Measurements from ENCODE around the gene TMEM53.

Gene TMEM53

DNA sequence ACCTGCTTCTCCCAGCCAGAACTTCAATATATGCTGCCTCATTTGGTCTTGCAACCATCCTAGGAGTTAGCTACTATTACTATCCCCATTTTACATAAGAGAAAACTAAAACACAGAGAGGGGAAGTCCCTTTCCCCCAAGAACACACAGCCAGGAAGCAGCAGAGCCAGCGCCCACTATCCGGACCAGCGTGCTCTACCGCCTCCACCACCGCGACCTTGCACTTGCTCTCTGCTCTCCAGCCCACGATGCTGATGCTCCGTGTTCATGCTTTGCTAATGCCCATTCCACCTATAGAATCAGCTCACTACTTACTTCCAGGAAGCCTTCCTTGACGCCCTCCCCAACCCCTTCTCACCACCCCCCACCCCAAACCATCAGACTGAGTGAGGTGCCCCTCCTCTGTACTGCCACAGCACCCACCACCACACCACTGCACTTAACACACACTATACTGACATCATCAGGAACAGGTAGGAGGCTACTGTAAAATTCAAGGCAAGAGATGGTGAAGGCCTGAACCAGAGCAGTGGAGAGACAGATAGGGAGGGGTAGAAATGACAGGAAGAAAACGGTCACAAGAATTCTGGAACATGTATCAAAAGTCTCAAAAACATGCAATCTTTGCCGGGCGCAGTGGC lies 9.4 kb downstream of the TMEM53 start:
- no peak overlapping the region for H3K4me3 ChIP-seq (ENCODE audit: control insufficient read depth, low read depth, low read length)
- DNase-seq (ENCODE audit: low read depth): no peak
- no peak for TF ChIP-seq CTCF (IDR thresholded peaks at IDR 0.05; ENCODE audit: control insufficient read depth, insufficient read depth, low read depth, low read length, missing control alignments)

- DNase-seq (ENCODE audit: low read depth): no peak
- no peak overlapping the region for H3K4me3 ChIP-seq (ENCODE audit: control insufficient read depth, low read depth, low read length)
- TF ChIP-seq CTCF (IDR thresholded peaks at IDR 0.05; ENCODE audit: control insufficient read depth, insufficient read depth, low read depth, low read length, missing control alignments): no peak
These were observed 10.9 kb downstream of the TMEM53 start for GRCh38 chr1:44663417-44663816.

DNA sequence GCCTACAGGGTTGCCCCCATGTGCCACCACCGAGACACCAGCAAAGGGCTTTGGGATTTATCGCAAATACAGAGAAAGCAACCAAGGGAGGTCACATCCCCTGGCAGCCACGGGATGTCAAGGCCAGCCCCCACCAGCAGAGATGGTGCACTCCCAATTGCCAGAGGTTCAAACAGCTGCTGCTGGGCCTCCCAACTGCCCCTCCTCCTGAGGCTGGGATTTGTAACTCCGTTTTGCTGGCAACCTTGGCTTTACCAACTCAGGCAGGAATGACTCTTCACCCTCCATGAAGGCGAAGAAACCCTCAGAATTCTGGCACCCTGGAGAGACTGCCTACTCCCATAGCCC lies 11.6 kb downstream of the TMEM53 start:
- TF ChIP-seq CTCF (IDR thresholded peaks at IDR 0.05; ENCODE audit: control insufficient read depth, insufficient read depth, low read depth, low read length, missing control alignments): no peak
- DNase-seq (ENCODE audit: low read depth): no peak
- H3K4me3 ChIP-seq (ENCODE audit: control insufficient read depth, low read depth, low read length): no peak overlapping the region

DNA sequence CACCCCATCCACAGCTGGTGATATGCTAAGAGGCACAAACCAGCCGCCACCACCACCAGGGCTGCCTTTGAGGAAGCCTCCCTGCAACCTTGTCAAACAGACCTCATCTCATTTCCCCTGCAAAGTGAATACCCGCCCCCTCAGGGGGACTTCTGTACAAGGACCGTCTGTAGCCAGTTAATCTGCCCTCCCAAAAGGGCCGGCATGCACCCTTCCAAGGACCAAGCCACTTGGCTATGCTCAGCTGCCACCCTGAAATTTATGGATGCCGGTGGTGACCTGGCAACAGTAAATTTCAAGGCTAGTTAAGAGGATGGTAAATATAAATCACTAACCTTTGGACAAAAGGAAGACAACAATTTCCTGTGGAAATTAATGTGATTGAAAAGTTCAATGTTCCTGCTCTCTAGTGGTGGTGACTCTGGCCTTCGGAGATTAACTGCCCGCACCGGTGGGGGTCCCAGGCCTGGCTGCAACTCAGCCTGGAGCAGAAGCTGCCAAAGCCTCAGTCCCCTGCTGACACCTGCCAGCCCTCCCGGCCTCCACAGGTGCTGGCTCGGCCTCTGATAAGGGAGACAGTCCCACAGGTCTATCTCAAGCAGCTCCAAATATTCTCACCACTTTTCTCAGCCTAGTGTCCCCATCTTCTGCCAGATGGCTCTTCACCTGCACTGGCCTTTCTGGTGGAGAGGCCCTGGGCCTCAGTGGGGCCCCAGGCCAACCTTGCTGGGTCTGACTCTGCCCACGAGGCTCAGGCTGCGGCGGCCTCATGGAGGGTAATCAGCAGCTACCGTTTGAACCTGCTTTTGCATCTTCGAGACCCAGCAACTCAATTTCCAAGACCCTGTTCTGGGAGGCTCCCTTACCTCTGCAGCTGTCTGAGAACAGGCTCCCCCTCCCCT lies 12.2 kb downstream of the TMEM53 start:
- no peak for TF ChIP-seq CTCF (IDR thresholded peaks at IDR 0.05; ENCODE audit: control insufficient read depth, insufficient read depth, low read depth, low read length, missing control alignments)
- DNase-seq (ENCODE audit: low read depth): no peak
- H3K4me3 ChIP-seq (ENCODE audit: control insufficient read depth, low read depth, low read length): no peak overlapping the region

GRCh38 chr1:44660176-44660575 lies 14.1 kb downstream of the TMEM53 start:
- H3K4me3 ChIP-seq (ENCODE audit: control insufficient read depth, low read depth, low read length): no peak overlapping the region
- no peak for TF ChIP-seq CTCF (IDR thresholded peaks at IDR 0.05; ENCODE audit: control insufficient read depth, insufficient read depth, low read depth, low read length, missing control alignments)
- no peak for DNase-seq (ENCODE audit: low read depth)

DNA sequence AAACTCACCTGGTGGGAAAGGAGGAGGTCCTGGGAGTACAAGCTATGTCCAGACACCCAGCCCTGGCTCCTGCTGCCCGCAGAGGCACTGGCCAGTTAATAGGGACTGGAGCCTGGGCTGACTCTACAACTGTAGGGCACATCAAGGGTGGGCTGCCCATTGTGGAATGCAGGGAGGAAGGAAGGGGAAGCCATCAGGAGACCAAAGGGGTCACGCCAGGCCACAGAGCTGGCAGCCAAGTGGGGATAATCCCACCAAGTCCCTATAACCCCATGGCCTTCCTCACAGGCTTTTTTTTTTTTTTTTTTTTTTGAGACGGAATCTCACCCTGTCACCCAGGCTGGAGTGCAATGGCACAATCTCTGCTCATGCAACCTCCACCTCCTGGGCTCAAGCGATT lies 14.7 kb downstream of the TMEM53 start:
- no peak for DNase-seq (ENCODE audit: low read depth)
- no peak overlapping the region for H3K4me3 ChIP-seq (ENCODE audit: control insufficient read depth, low read depth, low read length)
- TF ChIP-seq CTCF (IDR thresholded peaks at IDR 0.05; ENCODE audit: control insufficient read depth, insufficient read depth, low read depth, low read length, missing control alignments): no peak
